GM19240 (cell line): ENCODE data around the gene BICD1.

Experiments used
- DNase-seq: peaks from one replicate; pipeline ENCODE4 v3.0.0; 2011; ENCODE audit warnings: low spot score; ENCODE audit not compliant: insufficient read length

BICD1 gene

GRCh38 chr12:32140877-32141276, 34.2 kb downstream of the BICD1 start:
- no peak for DNase-seq

- no peak for DNase-seq
These were observed 38.4 kb downstream of the BICD1 start for GRCh38 chr12:32145096-32145495.

GRCh38 chr12:32146074-32146873, 39.6 kb downstream of the BICD1 start:
- no peak for DNase-seq

GRCh38 chr12:32148372-32148771, 41.7 kb downstream of the BICD1 start:
- DNase-seq = no peak

GRCh38 chr12:32149489-32149888, 42.8 kb downstream of the BICD1 start:
- DNase-seq = no peak

GRCh38 chr12:32151086-32151485, 44.4 kb downstream of the BICD1 start:
- no peak for DNase-seq

- no peak for DNase-seq
These were observed 44.9 kb downstream of the BICD1 start for GRCh38 chr12:32151552-32151951.

GRCh38 chr12:32155041-32155440, 48.4 kb downstream of the BICD1 start:
- DNase-seq = no peak

- no peak for DNase-seq
These were observed 49.4 kb downstream of the BICD1 start for GRCh38 chr12:32155961-32156529.

GRCh38 chr12:32158525-32158924, 51.9 kb downstream of the BICD1 start:
- DNase-seq = no peak

GRCh38 chr12:32159381-32159780, 52.7 kb downstream of the BICD1 start:
- DNase-seq = no peak

- no peak for DNase-seq
These were observed 53.3 kb downstream of the BICD1 start for GRCh38 chr12:32159925-32160324.

- no peak for DNase-seq
These were observed 54.4 kb downstream of the BICD1 start for GRCh38 chr12:32161058-32161457.

- DNase-seq = no peak
These were observed 56.9 kb downstream of the BICD1 start for GRCh38 chr12:32163596-32163995.

- no peak for DNase-seq
These were observed 59.9 kb downstream of the BICD1 start for GRCh38 chr12:32166510-32166909.

GRCh38 chr12:32170437-32170998, 63.9 kb downstream of the BICD1 start:
- no peak for DNase-seq

GRCh38 chr12:32171211-32171610, 64.6 kb downstream of the BICD1 start:
- no peak for DNase-seq

GRCh38 chr12:32176606-32177005, 70.0 kb downstream of the BICD1 start:
- DNase-seq = no peak

GRCh38 chr12:32178341-32179010, 71.8 kb downstream of the BICD1 start:
- DNase-seq = no peak

- no peak for DNase-seq
These were observed 72.4 kb downstream of the BICD1 start for GRCh38 chr12:32179011-32179395.

- no peak for DNase-seq
These were observed 75.0 kb downstream of the BICD1 start for GRCh38 chr12:32181498-32182175.

- no peak for DNase-seq
These were observed 77.0 kb downstream of the BICD1 start for GRCh38 chr12:32183650-32184049.
